ENCODE measurements around the gene HIRA. TPM values are rescaled to one million over a fixed set of nuclear protein-coding genes. Genes with fewer than 3 reads are reported as not detected.

Gene HIRA
- total and polyA plus RNA-seq, 4 donors, result 10.4 to 24.3 (median 17.1) TPM

DNA sequence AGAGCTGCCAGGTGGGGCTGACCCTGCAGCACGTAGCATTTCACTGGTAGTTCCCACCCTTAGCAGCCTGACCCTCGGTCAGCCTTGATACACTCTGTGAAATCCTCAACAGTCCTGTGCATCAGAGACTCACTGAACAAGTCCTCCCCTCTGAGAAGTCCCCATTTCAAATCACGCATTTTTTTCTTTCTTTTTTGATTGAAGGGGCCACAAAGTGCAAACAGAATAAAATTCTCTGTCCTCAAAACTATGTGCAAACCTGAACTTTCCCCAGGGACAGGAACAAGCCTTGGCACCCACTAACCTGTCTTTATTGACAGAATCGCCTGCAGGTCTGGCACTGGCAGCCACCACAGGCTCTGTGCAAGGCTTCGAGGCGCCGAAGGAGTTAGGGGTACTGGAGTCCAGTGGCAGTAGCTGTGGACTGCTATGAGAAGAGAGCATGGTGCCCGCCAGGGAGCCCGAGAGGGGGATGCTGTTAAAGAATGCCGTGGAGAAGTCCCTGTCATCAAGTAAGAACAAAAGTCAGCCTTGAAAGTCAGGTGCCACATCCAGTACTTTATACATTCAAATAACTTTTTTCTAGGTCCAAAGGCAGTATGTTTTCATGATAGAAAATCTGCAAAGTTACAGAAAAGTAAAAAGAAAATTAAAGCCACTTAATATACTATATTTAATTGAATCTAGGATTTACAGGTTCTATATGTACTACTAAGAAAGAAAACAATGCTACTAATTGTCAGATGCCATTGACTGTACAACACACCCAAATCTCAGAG is 53.8 kb downstream of the HIRA start:
- intact Hi-C loops (cut with DNase I), result no loop called here
- no peaks in the 10 kb centered on the region for H3K9me3 ChIP-seq (ENCODE audit: control insufficient read depth, low read length)
- no peaks in the 10 kb centered on the region for H3K4me1 ChIP-seq (ENCODE audit: control insufficient read depth in 1 of 2, insufficient read depth in 2 of 2, low read length in 2 of 2)
- H3K4me3 ChIP-seq (ENCODE audit: low read length in 2 of 2), result no peak overlapping the region
- H3K27ac ChIP-seq (ENCODE audit: low read depth in 1 of 2, low read length in 2 of 2), result no peak overlapping the region
- H3K27me3 ChIP-seq (ENCODE audit: control insufficient read depth in 1 of 2, insufficient read depth in 2 of 2, low read length in 1 of 2), result no peaks in the 10 kb centered on the region
- H3K36me3 ChIP-seq (ENCODE audit: control insufficient read depth in 1 of 2, insufficient read depth in 2 of 2, low read length in 1 of 2), result peaks cover 5 to 19% of the 10 kb centered on the region in 2 donors
- peak in 1 of 2 donors; percentile 62 for DNase-seq
- WGBS, 2 donors, result 90 to 92% methylated on average over 10 of the region's 10 CpGs
- no peak for ATAC-seq (ENCODE audit: low FRiP score)

DNA sequence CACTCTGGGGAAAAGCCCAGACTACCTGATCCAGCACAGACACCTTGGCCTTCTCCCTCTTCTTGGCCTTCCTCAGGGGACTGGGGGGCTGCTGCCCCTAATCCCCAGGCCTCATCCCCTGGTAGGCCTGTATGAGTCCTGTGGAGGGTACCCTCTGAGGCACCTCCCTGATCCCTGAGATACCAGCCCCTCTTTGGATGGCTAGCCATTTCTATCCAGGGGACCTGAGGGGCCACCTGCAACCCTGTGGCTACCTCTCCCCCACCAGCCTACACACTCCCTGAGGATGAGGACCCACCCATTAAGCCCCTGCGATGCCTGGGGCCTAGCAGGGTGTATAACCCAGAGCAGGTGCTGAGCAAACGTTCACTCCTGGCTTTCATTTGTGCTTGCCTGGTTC is 54.6 kb downstream of the HIRA start:
- peaks cover 4 to 13% of the 10 kb centered on the region in 2 donors for H3K36me3 ChIP-seq (ENCODE audit: control insufficient read depth in 1 of 2, insufficient read depth in 2 of 2, low read length in 1 of 2)
- 88 to 92% methylated on average over 2 of the region's 2 CpGs for WGBS, 2 donors
- H3K27ac ChIP-seq (ENCODE audit: low read depth in 1 of 2, low read length in 2 of 2), result no peak overlapping the region
- no peak for ATAC-seq (ENCODE audit: low FRiP score)
- intact Hi-C loops (cut with DNase I), result no loop called here
- no peaks in the 10 kb centered on the region for H3K9me3 ChIP-seq (ENCODE audit: control insufficient read depth, low read length)
- DNase-seq, result peak in 1 of 2 donors; percentile 45
- no peaks in the 10 kb centered on the region for H3K4me1 ChIP-seq (ENCODE audit: control insufficient read depth in 1 of 2, insufficient read depth in 2 of 2, low read length in 2 of 2)
- H3K4me3 ChIP-seq (ENCODE audit: low read length in 2 of 2), result no peak overlapping the region
- no peaks in the 10 kb centered on the region for H3K27me3 ChIP-seq (ENCODE audit: control insufficient read depth in 1 of 2, insufficient read depth in 2 of 2, low read length in 1 of 2)

DNA sequence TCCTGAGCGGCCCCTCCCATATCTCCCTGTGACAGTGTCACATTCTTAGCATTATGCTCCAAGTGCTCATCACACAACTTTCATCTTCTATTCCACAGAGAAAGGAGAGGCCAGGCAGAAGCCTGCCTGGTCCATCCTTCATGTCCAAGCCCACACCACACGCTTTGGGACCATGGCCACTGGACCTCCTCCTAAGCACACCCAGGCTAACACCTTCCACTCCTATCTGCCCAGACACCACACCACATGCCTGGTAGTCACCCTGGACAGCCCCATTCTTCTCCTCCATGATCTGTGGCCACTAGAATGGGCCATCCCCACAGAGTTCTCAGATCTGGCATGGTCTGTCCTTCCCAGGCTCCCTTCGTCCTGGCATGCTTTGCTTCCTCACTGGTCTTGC is 55.3 kb downstream of the HIRA start:
- 93 to 97% methylated on average over 3 of the region's 3 CpGs for WGBS, 2 donors
- ATAC-seq (ENCODE audit: low FRiP score), result no peak
- Histone ChIP-seq H3K4me3 (ENCODE audit: low read length in 2 of 2) (no peak overlapping the region), H3K4me1 (ENCODE audit: control insufficient read depth in 1 of 2, insufficient read depth in 2 of 2, low read length in 2 of 2) (no peaks in the 10 kb centered on the region), H3K27me3 (ENCODE audit: control insufficient read depth in 1 of 2, insufficient read depth in 2 of 2, low read length in 1 of 2) (no peaks in the 10 kb centered on the region), H3K27ac (ENCODE audit: low read depth in 1 of 2, low read length in 2 of 2) (no peak overlapping the region), H3K9me3 (ENCODE audit: control insufficient read depth, low read length) (no peaks in the 10 kb centered on the region), H3K36me3 (ENCODE audit: control insufficient read depth in 1 of 2, insufficient read depth in 2 of 2, low read length in 1 of 2) (peaks cover 4 to 13% of the 10 kb centered on the region in 2 donors)
- intact Hi-C loops (cut with DNase I), result no loop called here
- DNase-seq, result peak in 1 of 2 donors; percentile 45

DNA sequence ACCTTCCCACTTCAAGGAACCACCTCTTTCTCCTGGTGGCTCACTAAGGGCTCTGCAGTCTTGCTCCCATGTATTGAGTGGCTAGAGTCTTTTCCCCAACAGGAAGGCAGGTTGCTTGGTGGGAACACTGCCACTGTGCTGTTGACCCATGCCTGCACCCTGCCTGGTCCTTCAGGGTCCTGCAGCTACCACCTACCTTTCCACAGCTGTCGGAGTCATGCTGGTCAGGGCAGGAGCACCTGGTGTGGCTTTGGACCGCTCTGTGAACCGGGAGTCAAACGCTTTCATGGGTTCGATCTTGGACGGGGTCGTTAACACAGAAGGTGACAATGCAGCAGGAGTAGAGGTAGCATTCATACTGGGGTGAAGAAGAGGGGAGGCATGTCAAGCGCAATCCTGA is 56.1 kb downstream of the HIRA start:
- no peaks in the 10 kb centered on the region for H3K4me1 ChIP-seq (ENCODE audit: control insufficient read depth in 1 of 2, insufficient read depth in 2 of 2, low read length in 2 of 2)
- no peak for ATAC-seq (ENCODE audit: low FRiP score)
- 95 to 96% methylated on average over 8 of the region's 8 CpGs for WGBS, 2 donors
- H3K36me3 ChIP-seq (ENCODE audit: control insufficient read depth in 1 of 2, insufficient read depth in 2 of 2, low read length in 1 of 2), result peaks cover 6 to 13% of the 10 kb centered on the region in 2 donors
- H3K27me3 ChIP-seq (ENCODE audit: control insufficient read depth in 1 of 2, insufficient read depth in 2 of 2, low read length in 1 of 2), result no peaks in the 10 kb centered on the region
- no peaks in the 10 kb centered on the region for H3K9me3 ChIP-seq (ENCODE audit: control insufficient read depth, low read length)
- H3K27ac ChIP-seq (ENCODE audit: low read depth in 1 of 2, low read length in 2 of 2), result no peak overlapping the region
- H3K4me3 ChIP-seq (ENCODE audit: low read length in 2 of 2), result no peak overlapping the region
- peak in 1 of 2 donors; percentile 43 for DNase-seq
- intact Hi-C loops (cut with DNase I), result no loop called here

DNA sequence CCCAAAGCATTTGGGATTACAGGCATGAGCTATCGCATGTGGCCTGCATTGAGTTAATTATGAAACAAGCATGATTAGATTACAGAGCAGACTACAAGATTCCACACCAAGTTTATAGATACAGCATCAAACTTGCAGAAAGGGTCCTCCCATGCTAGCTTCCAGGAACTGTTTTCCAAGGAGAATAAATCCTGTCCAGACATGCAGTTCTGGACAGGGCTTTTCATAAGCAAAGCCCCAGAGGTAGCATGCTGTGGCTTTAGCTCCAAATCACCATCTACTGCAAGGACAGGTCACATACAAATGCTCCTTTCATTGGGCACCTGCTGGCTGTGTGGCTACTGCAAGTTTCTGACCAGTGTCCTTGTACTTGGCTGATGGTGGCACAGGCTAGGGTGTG is 57.1 kb downstream of the HIRA start:
- Histone ChIP-seq H3K4me3 (ENCODE audit: low read length in 2 of 2) (no peak overlapping the region), H3K36me3 (ENCODE audit: control insufficient read depth in 1 of 2, insufficient read depth in 2 of 2, low read length in 1 of 2) (peaks cover 7 to 13% of the 10 kb centered on the region in 2 donors), H3K9me3 (ENCODE audit: control insufficient read depth, low read length) (no peaks in the 10 kb centered on the region), H3K27me3 (ENCODE audit: control insufficient read depth in 1 of 2, insufficient read depth in 2 of 2, low read length in 1 of 2) (no peaks in the 10 kb centered on the region), H3K4me1 (ENCODE audit: control insufficient read depth in 1 of 2, insufficient read depth in 2 of 2, low read length in 2 of 2) (no peaks in the 10 kb centered on the region), H3K27ac (ENCODE audit: low read depth in 1 of 2, low read length in 2 of 2) (no peak overlapping the region)
- ATAC-seq (ENCODE audit: low FRiP score), result no peak
- intact Hi-C loops (cut with DNase I), result no loop called here
- WGBS, 2 donors, result 96 to 100% methylated on average over 1 of the region's 1 CpG
- DNase-seq, result no peak

DNA sequence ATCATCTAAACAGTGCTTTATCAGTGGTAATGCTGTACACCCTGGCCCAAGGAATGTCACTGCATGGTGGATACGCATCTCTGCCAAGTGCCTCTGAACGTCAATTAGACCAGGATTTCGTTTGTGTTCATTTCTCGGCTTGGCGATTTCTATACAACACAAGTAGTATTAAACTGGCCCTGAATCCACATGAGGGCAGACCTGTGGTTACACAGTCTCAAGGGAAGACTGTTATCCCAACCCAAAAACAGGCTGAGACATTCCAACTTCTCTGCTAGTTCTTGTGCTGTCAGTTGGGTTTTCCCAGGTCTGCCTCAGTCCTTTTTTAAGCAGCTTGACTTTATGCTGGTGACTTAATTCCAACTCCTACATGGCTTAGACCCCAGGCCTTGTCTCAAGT is 58.1 kb downstream of the HIRA start:
- Histone ChIP-seq H3K27ac (ENCODE audit: low read depth in 1 of 2, low read length in 2 of 2) (no peak overlapping the region), H3K4me3 (ENCODE audit: low read length in 2 of 2) (no peak overlapping the region), H3K9me3 (ENCODE audit: control insufficient read depth, low read length) (no peaks in the 10 kb centered on the region), H3K4me1 (ENCODE audit: control insufficient read depth in 1 of 2, insufficient read depth in 2 of 2, low read length in 2 of 2) (no peaks in the 10 kb centered on the region), H3K27me3 (ENCODE audit: control insufficient read depth in 1 of 2, insufficient read depth in 2 of 2, low read length in 1 of 2) (no peaks in the 10 kb centered on the region), H3K36me3 (ENCODE audit: control insufficient read depth in 1 of 2, insufficient read depth in 2 of 2, low read length in 1 of 2) (peaks cover 7 to 17% of the 10 kb centered on the region in 2 donors)
- ATAC-seq (ENCODE audit: low FRiP score), result no peak
- no peak for DNase-seq
- intact Hi-C loops (cut with DNase I), result no loop called here
- WGBS, 2 donors, result 87 to 93% methylated on average over 5 of the region's 5 CpGs

DNA sequence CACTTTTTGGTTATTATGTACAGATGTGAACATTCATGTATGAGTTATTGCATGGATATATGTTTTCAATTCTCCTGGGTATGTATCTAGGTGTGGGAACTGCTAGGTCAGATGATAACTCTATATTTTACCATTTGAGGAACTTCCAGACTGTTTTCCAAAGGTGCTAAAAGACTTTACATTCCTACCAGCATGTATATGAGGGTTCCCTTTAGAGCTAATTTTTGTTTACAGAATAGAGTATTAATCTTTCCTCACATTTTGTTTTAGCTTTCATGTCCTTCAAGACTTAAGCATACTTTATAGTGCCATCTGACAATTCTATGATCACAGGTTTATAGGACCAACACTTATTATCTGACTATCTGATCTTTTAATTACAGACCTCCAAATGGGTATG is 59.6 kb downstream of the HIRA start:
- H3K4me3 ChIP-seq (ENCODE audit: low read length in 2 of 2), result no peak overlapping the region
- H3K36me3 ChIP-seq (ENCODE audit: control insufficient read depth in 1 of 2, insufficient read depth in 2 of 2, low read length in 1 of 2), result peaks cover 3 to 13% of the 10 kb centered on the region in 2 donors
- H3K27ac ChIP-seq (ENCODE audit: low read depth in 1 of 2, low read length in 2 of 2), result no peak overlapping the region
- no peaks in the 10 kb centered on the region for H3K27me3 ChIP-seq (ENCODE audit: control insufficient read depth in 1 of 2, insufficient read depth in 2 of 2, low read length in 1 of 2)
- intact Hi-C loops (cut with DNase I), result no loop called here
- ATAC-seq (ENCODE audit: low FRiP score), result no peak
- no peak for DNase-seq
- H3K9me3 ChIP-seq (ENCODE audit: control insufficient read depth, low read length), result no peaks in the 10 kb centered on the region
- H3K4me1 ChIP-seq (ENCODE audit: control insufficient read depth in 1 of 2, insufficient read depth in 2 of 2, low read length in 2 of 2), result no peaks in the 10 kb centered on the region

DNA sequence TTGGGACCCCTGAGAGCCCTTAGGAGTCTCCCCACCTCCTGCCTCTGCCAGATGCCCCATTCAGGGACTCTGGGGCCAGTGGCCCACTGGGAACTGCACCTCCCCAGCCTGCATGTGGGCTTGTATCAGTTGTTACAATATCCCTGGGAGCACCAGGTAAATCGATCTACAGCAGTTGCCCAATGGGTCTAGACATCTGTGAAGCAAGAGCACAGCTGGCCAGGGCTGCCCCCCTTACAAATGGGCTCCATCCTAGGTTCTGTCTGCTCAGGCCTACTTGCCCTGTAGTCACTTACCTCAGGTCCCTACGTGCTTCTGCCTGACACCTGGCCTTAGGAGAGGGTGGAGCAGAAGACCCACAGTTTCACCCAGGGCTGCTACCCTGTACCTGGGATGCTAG is 62.7 kb downstream of the HIRA start:
- no peak for ATAC-seq (ENCODE audit: low FRiP score)
- Histone ChIP-seq H3K27me3 (ENCODE audit: control insufficient read depth in 1 of 2, insufficient read depth in 2 of 2, low read length in 1 of 2) (no peaks in the 10 kb centered on the region), H3K4me1 (ENCODE audit: control insufficient read depth in 1 of 2, insufficient read depth in 2 of 2, low read length in 2 of 2) (no peaks in the 10 kb centered on the region), H3K27ac (ENCODE audit: low read depth in 1 of 2, low read length in 2 of 2) (no peak overlapping the region), H3K36me3 (ENCODE audit: control insufficient read depth in 1 of 2, insufficient read depth in 2 of 2, low read length in 1 of 2) (peaks cover 6% of the 10 kb centered on the region in 2 donors), H3K9me3 (ENCODE audit: control insufficient read depth, low read length) (no peaks in the 10 kb centered on the region), H3K4me3 (ENCODE audit: low read length in 2 of 2) (no peak overlapping the region)
- no peak for DNase-seq
- 94 to 97% methylated on average over 2 of the region's 2 CpGs for WGBS, 2 donors
- intact Hi-C loops (cut with DNase I), result no loop called here

DNA sequence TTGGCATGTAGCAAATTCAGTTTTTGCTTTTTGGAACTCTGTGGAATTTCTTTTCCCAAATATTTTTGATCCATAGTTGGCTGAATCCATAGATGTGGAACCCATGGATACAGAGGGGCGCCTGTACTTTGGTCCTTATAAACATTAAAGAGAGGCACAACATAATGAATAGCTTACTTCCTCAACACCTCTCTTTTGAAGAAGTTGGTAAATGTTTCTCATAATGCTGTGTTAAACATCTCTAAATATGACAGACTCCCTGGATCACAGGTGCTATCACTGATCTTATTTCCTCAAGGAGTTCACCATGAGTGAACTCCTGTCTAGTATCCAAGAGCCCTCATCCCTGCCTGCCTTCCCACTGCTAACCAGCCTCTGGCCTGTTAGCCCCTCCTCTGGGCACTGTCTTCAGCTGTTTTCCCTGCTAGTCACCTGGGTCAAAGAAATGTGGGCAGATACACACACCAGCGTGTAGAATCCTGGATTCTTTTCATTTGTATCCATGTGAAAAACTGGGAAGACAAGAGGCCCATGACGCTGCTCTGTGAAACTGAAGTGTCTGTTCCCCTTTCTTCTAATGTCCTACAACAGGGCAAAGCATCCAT is 63.7 kb downstream of the HIRA start:
- Histone ChIP-seq H3K27me3 (ENCODE audit: control insufficient read depth in 1 of 2, insufficient read depth in 2 of 2, low read length in 1 of 2) (no peaks in the 10 kb centered on the region), H3K4me3 (ENCODE audit: low read length in 2 of 2) (no peak overlapping the region), H3K9me3 (ENCODE audit: control insufficient read depth, low read length) (no peaks in the 10 kb centered on the region), H3K36me3 (ENCODE audit: control insufficient read depth in 1 of 2, insufficient read depth in 2 of 2, low read length in 1 of 2) (peaks cover 6% of the 10 kb centered on the region in 2 donors), H3K4me1 (ENCODE audit: control insufficient read depth in 1 of 2, insufficient read depth in 2 of 2, low read length in 2 of 2) (no peaks in the 10 kb centered on the region), H3K27ac (ENCODE audit: low read depth in 1 of 2, low read length in 2 of 2) (no peak overlapping the region)
- WGBS, 2 donors, result 95 to 98% methylated on average over 3 of the region's 3 CpGs
- intact Hi-C loops (cut with DNase I), result no loop called here
- DNase-seq, result no peak
- no peak for ATAC-seq (ENCODE audit: low FRiP score)

Data from aorta (tissue), 5 donors.